CD8-positive, alpha-beta memory T cell (primary cell): ENCODE measurements around the gene TLR9. TPM values are rescaled to one million over a fixed set of nuclear protein-coding genes. Genes with fewer than 3 reads are reported as not detected.

Experiments used
- CTCF ChIA-PET: fragments of 350-600 bp; sonication (Branson Sonifier 250); formaldehyde crosslinking; loops from one replicate; lab custom pipeline; 2021; ENCODE audit warnings: antibody characterized with exemption; lab: Charles Lee
- POLR2A ChIA-PET: fragments of 350-600 bp; sonication (Branson Sonifier 250); formaldehyde crosslinking; loops from one replicate; lab custom pipeline; 2021; ENCODE audit warnings: antibody characterized with exemption; lab: Charles Lee
- DNase-seq, 5 donors: peaks; one replicate each; pipeline versions ENCODE4 v3.0.0 to v3.0.0-alpha.2; 2020 to 2022; ENCODE audit warnings: mixed read lengths in 1 of 5
- H3K27ac ChIP-seq: one replicate; pipeline ENCODE4 v1.7.0; 2013; ENCODE audit warnings: low read depth, mild to moderate bottlenecking, low read length, moderate library complexity
- H3K27me3 ChIP-seq: 2 replicates; pipeline ENCODE4 v1.7.0; 2013; ENCODE audit warnings: low read length, mild to moderate bottlenecking; ENCODE audit not compliant: insufficient read depth, poor library complexity, severe bottlenecking
- H3K36me3 ChIP-seq: 2 replicates; pipeline ENCODE4 v1.7.0; 2013; ENCODE audit warnings: mild to moderate bottlenecking, low read length, moderate library complexity; ENCODE audit not compliant: insufficient read depth
- H3K4me1 ChIP-seq: 2 replicates; pipeline ENCODE4 v1.7.0; 2013; ENCODE audit warnings: mild to moderate bottlenecking, low read length, moderate library complexity; ENCODE audit not compliant: insufficient read depth
- H3K4me3 ChIP-seq: 2 replicates; pipeline ENCODE4 v1.7.0; 2013; ENCODE audit warnings: mild to moderate bottlenecking, low read length
- H3K9me3 ChIP-seq: 2 replicates; pipeline ENCODE4 v1.7.0; 2013; ENCODE audit warnings: mild to moderate bottlenecking, low read length
- H3K27ac Mint-ChIP-seq, 8 donors: one replicate each; pipeline ENCODE4 v1.8.0; 2020 to 2021; ENCODE audit warnings: mixed read lengths in 8 of 8, mild to moderate bottlenecking in 6 of 8, inconsistent platforms in 3 of 8, moderate library complexity in 3 of 8
- H3K27me3 Mint-ChIP-seq, 2 donors: one replicate each; pipeline ENCODE4 v1.8.0; 2020 to 2021; ENCODE audit warnings: mixed read lengths in 2 of 2, mild to moderate bottlenecking in 1 of 2, moderate library complexity in 1 of 2
- H3K36me3 Mint-ChIP-seq, 3 donors: one replicate each; pipeline ENCODE4 v1.8.0; 2020 to 2021; ENCODE audit warnings: mixed read lengths in 3 of 3, inconsistent platforms in 1 of 3, mild to moderate bottlenecking in 1 of 3
- H3K4me1 Mint-ChIP-seq, 3 donors: one replicate each; pipeline ENCODE4 v1.8.0; 2020 to 2021; ENCODE audit warnings: mixed read lengths in 3 of 3, inconsistent platforms in 1 of 3, mild to moderate bottlenecking in 1 of 3
- H3K4me3 Mint-ChIP-seq, 7 donors: one replicate each; pipeline ENCODE4 v1.8.0; 2020 to 2021; ENCODE audit warnings: mixed read lengths in 7 of 7, mild to moderate bottlenecking in 6 of 7, moderate library complexity in 4 of 7, inconsistent platforms in 2 of 7
- H3K9me3 Mint-ChIP-seq, 5 donors: one replicate each; pipeline ENCODE4 v1.8.0; 2020 to 2022; ENCODE audit warnings: mixed read lengths in 5 of 5, mild to moderate bottlenecking in 3 of 5, moderate library complexity in 2 of 5, inconsistent platforms in 1 of 5
- polyA plus RNA-seq: library from polyadenylated mRNA; unstranded; fragments of 300-500 nt; fragmentation: Illumina TruSeq; gene quantifications from one replicate; pipeline ENCODE4 v1.2.3, GENCODE V29; 2021
- total RNA-seq, 2 experiments: library from RNA; stranded (reverse); gene quantifications; one replicate each; pipeline ENCODE4 v1.2.3, GENCODE V29; 2021

Gene TLR9
- total and polyA plus RNA-seq, 3 experiments from 2014 or later: 0.16 to 0.22 (median 0.16) TPM

DNA sequence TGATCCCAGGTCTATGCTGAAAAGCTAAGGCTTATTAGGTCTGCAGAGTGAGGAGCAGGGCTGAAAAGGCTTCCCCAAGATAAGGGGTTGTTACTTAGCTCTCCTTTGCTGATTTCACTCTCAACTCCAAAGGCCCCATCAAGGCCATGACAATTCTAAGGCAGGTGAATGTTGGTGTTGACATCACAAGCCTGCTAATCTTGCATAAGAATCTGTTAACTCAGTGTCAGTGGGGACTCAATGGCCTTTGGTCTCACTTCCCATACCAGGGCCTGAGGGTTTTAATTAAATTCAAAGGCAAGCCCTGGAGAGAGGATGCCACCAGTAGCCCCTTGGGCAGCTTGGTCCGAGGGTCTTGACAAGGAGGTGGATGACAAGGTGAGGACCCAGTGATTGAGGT is 36.9 kb downstream of the TLR9 start:
- H3K27ac ChIP-seq: no peak overlapping the region
- POLR2A ChIA-PET: no interaction called here
- Mint-ChIP-seq H3K4me3 (no peak overlapping the region), H3K9me3 (no peaks in the 10 kb centered on the region), H3K4me1 (no peaks in the 10 kb centered on the region), H3K36me3 (no peaks in the 10 kb centered on the region), H3K27ac (peak overlapping the region in 1 of 8 donors; percentile 67), H3K27me3 (no peaks in the 10 kb centered on the region)
- CTCF ChIA-PET: interaction anchor here (1.9 kb wide), 1 partner anchor 151 kb away, joined by 4 read pairs; no protein-coding TSS in a partner anchor
- no peaks in the 10 kb centered on the region for H3K36me3 ChIP-seq
- no peaks in the 10 kb centered on the region for H3K27me3 ChIP-seq
- H3K4me1 ChIP-seq: no peaks in the 10 kb centered on the region
- no peak for DNase-seq
- no peaks in the 10 kb centered on the region for H3K9me3 ChIP-seq
- H3K4me3 ChIP-seq: no peak overlapping the region

DNA sequence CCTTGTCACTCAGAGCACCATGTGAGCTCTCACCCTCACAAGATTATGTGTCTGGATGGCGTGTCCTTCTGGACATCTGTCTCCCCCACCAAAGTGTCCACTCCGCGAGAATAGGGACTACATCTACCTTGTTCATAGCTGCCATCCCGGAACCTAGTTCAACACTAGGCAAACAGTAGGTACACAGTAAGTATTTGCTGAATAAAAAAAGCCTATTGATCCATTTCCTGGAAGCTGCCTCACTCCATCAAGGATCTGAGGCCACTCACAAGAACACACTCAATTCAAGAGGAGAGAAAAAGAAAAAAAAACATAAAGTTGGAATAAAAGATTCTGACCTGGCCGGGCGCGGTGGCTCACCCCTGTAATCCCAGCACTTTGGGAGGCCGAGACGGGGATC is 38.7 kb downstream of the TLR9 start:
- Histone ChIP-seq H3K4me1 (no peaks in the 10 kb centered on the region), H3K27ac (no peak overlapping the region), H3K9me3 (no peaks in the 10 kb centered on the region), H3K4me3 (no peak overlapping the region), H3K36me3 (no peaks in the 10 kb centered on the region), H3K27me3 (no peaks in the 10 kb centered on the region)
- DNase-seq: no peak
- ChIA-PET CTCF (interaction anchor here (1.6 kb wide), 1 partner anchor 11 kb away, joined by 3 read pairs; no protein-coding TSS in a partner anchor), POLR2A (no interaction called here)
- no peak overlapping the region for H3K4me3 Mint-ChIP-seq
- H3K27ac Mint-ChIP-seq: no peak overlapping the region
- H3K27me3 Mint-ChIP-seq: no peaks in the 10 kb centered on the region
- H3K4me1 Mint-ChIP-seq: peaks cover 7 to 10% (median 8%) of the 10 kb centered on the region in 3 donors
- H3K9me3 Mint-ChIP-seq: no peaks in the 10 kb centered on the region
- H3K36me3 Mint-ChIP-seq: no peaks in the 10 kb centered on the region

DNA sequence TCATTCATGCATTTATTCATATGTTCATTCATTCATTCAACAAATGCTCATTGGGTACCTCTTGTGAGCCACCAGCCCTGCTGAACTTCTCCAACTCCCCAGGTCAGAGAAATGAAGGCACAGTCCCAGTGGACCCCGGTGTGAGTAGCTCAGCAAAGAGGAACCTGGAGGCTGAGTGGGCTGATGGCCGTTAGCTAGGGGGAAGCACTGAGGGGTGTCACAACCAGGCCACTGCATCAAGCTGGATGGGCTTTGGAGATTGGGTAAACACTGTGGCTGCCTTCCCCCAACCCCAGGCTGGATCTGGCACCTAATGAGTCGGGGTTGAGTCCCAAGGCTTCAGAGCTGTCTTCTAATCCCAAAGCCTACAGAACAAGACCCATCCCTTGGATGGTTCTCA is 39.6 kb downstream of the TLR9 start:
- no peak overlapping the region for H3K4me3 ChIP-seq
- Mint-ChIP-seq H3K27me3 (no peaks in the 10 kb centered on the region), H3K27ac (peak overlapping the region in 2 of 8 donors; percentile 11 to 49), H3K4me3 (no peak overlapping the region), H3K9me3 (no peaks in the 10 kb centered on the region), H3K36me3 (no peaks in the 10 kb centered on the region), H3K4me1 (peaks cover 7 to 16% (median 8%) of the 10 kb centered on the region in 3 donors)
- H3K27ac ChIP-seq: no peak overlapping the region
- no peaks in the 10 kb centered on the region for H3K27me3 ChIP-seq
- CTCF ChIA-PET: interaction anchor here (1.6 kb wide), 1 partner anchor 10 kb away, joined by 3 read pairs; no protein-coding TSS in a partner anchor
- DNase-seq: no peak
- H3K4me1 ChIP-seq: no peaks in the 10 kb centered on the region
- POLR2A ChIA-PET: no interaction called here
- no peaks in the 10 kb centered on the region for H3K9me3 ChIP-seq
- H3K36me3 ChIP-seq: no peaks in the 10 kb centered on the region

DNA sequence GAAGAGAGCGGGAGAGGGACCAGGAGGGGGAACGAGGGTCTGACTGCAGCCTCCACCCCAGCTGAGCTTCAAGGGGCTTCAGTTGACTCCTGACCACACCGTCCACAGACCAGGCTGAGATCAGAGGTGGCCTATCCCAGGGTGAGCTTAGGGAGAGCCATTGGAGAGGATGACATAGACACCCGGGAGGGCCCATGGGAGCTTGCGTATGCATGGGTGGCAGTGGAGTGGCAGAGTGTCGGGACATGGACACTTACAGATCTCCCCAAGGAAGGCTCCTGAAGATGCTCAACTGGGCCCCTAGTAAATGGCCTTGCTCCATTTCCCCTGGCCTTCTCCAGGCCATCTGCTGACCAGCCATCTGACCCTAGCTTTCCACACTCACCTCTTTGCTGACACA is 40.1 kb downstream of the TLR9 start:
- H3K27me3 ChIP-seq: no peaks in the 10 kb centered on the region
- POLR2A ChIA-PET: no interaction called here
- CTCF ChIA-PET: interaction anchor here (1.6 kb wide), 1 partner anchor 10 kb away, joined by 3 read pairs; no protein-coding TSS in a partner anchor

DNA sequence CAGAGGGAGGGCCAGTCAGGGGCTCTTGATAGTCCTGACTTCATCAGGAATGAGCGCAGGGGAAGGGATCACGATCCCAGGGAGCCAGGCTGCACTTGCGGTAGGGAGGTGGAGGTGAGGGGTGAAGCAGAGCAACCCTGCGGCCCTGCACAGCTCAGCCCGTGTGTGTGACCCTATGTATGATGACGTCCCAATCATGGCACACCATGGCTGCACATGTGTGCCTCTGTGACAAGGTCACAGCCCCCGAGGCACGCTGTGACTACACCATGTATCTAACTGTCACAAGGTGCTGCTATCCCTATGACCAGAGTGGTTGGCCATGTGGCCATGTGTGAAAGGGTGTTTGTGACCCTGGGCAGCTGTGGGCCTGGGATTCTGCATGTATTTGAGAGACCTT is 40.8 kb downstream of the TLR9 start:
- no peaks in the 10 kb centered on the region for H3K36me3 Mint-ChIP-seq
- Histone ChIP-seq H3K36me3 (no peaks in the 10 kb centered on the region), H3K4me3 (no peak overlapping the region), H3K4me1 (no peaks in the 10 kb centered on the region), H3K9me3 (no peaks in the 10 kb centered on the region), H3K27me3 (no peaks in the 10 kb centered on the region), H3K27ac (no peak overlapping the region)
- H3K27me3 Mint-ChIP-seq: no peaks in the 10 kb centered on the region
- H3K27ac Mint-ChIP-seq: peak overlapping the region in 1 of 8 donors; percentile 32
- H3K9me3 Mint-ChIP-seq: no peaks in the 10 kb centered on the region
- POLR2A ChIA-PET: no interaction called here
- CTCF ChIA-PET: no interaction called here
- H3K4me1 Mint-ChIP-seq: peaks cover 7 to 16% (median 8%) of the 10 kb centered on the region in 3 donors
- no peak overlapping the region for H3K4me3 Mint-ChIP-seq
- no peak for DNase-seq

More for the DNA sequence above, 40.1 kb downstream of the TLR9 start:
- Mint-ChIP-seq H3K27me3 (no peaks in the 10 kb centered on the region), H3K4me3 (no peak overlapping the region), H3K4me1 (peaks cover 7 to 16% (median 8%) of the 10 kb centered on the region in 3 donors), H3K36me3 (no peaks in the 10 kb centered on the region), H3K27ac (peak overlapping the region in 1 of 8 donors; percentile 49), H3K9me3 (no peaks in the 10 kb centered on the region)
- H3K27ac ChIP-seq: no peak overlapping the region
- no peak for DNase-seq
- H3K9me3 ChIP-seq: no peaks in the 10 kb centered on the region
- H3K36me3 ChIP-seq: no peaks in the 10 kb centered on the region
- no peak overlapping the region for H3K4me3 ChIP-seq
- no peaks in the 10 kb centered on the region for H3K4me1 ChIP-seq

DNA sequence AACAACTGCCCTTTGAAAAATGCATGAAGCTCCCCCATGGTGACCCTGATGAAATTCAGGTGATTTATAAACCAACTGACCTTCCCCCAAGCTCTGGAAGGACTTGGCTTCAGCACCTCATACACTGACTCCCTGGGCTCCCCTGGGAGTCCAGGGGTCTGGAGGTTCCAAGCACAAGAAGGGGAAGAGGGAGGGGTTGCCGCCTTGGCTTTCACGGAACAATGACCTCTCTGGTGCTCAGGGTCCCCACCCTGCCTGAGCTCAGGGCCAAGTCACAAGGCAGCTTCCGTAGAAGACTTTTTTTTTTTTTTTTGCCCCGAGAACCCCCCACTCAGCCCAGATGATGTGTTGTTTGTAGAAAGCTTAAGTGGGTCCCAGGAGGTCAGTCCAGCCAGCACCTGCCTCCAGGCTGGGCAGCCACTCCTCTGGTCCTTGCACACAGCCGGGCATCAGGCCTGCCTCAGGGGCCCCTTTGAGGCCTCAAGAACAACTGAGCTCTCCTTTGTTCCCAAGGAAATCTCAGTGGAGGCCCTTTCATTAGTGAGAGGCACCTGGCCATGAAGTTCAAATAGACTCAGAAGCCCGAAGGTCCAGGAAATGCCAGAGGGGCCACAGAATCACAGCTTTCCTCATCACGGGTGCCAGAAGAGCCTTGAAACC is 41.5 kb downstream of the TLR9 start:
- Histone ChIP-seq H3K27me3 (no peaks in the 10 kb centered on the region), H3K4me3 (no peak overlapping the region), H3K36me3 (no peaks in the 10 kb centered on the region), H3K4me1 (no peaks in the 10 kb centered on the region), H3K9me3 (no peaks in the 10 kb centered on the region), H3K27ac (no peak overlapping the region)
- CTCF ChIA-PET: interaction anchor here (1.1 kb wide), 1 partner anchor 18 kb away, joined by 3 read pairs; no protein-coding TSS in a partner anchor
- Mint-ChIP-seq H3K4me3 (peak overlapping the region in 1 of 7 donors; percentile 24), H3K27me3 (no peaks in the 10 kb centered on the region), H3K36me3 (no peaks in the 10 kb centered on the region), H3K27ac (peak overlapping the region in 4 of 8 donors; percentile 17 to 46 (median 28)), H3K4me1 (peaks cover 7 to 16% (median 8%) of the 10 kb centered on the region in 3 donors), H3K9me3 (no peaks in the 10 kb centered on the region)
- no peak for DNase-seq
- POLR2A ChIA-PET: no interaction called here

DNA sequence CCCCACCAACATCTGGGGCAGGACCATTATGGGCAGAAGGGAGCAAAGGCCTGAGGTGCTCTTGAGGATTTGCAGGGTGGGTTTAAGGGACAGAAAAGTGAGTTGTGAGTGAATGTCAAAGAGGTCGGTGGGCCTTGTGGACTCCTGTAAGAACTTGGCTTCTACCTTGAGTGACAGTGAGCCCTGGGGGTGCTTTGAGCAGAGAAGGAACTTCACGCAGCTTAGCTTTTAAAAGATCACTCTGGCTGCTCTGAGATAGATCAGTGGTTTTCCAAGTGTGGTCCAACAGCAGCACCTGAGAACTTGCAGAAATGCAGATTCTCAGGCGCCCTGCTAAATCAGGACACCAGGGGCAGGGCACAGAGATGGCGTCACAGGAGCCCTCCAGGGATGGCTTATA is 42.8 kb downstream of the TLR9 start:
- Histone ChIP-seq H3K27ac (no peak overlapping the region), H3K4me3 (no peak overlapping the region), H3K36me3 (no peaks in the 10 kb centered on the region), H3K4me1 (no peaks in the 10 kb centered on the region), H3K27me3 (no peaks in the 10 kb centered on the region), H3K9me3 (no peaks in the 10 kb centered on the region)
- ChIA-PET CTCF (interaction anchor here (1.1 kb wide), 1 partner anchor 39 kb away, joined by 3 read pairs; no protein-coding TSS in a partner anchor), POLR2A (no interaction called here)
- Mint-ChIP-seq H3K36me3 (no peaks in the 10 kb centered on the region), H3K4me3 (peak overlapping the region in 2 of 7 donors; percentile 13 to 84), H3K27me3 (no peaks in the 10 kb centered on the region), H3K27ac (peak overlapping the region in 7 of 8 donors; percentile 12 to 93 (median 84)), H3K4me1 (peaks cover 7 to 16% (median 8%) of the 10 kb centered on the region in 3 donors), H3K9me3 (no peaks in the 10 kb centered on the region)
- DNase-seq: no peak

DNA sequence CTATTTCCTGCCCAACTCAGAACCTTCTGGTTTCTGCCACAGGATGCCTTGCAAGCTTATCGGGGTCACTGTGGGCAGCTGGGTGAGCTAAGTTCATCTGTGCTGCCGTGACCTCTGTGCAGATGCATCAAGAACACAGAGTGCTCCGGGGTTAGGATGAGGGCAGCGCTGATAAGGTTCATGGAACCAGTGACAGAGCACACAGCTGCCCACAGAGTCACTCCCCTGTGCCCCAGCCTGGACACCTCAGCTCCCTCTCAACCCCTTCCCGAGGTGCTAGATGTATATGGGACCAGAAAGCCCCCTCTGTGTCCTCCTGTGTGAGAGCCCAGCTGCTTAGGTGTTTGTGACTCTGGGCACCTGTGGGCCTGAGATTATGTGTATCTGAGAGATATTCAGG is 43.2 kb downstream of the TLR9 start:
- peak in 2 of 5 donors; percentile 11 to 14 for DNase-seq
- H3K4me1 Mint-ChIP-seq: peaks cover 7 to 16% (median 8%) of the 10 kb centered on the region in 3 donors
- peak overlapping the region in 4 of 7 donors; percentile 5 to 84 (median 16) for H3K4me3 Mint-ChIP-seq
- Histone ChIP-seq H3K27ac (no peak overlapping the region), H3K9me3 (no peaks in the 10 kb centered on the region), H3K27me3 (no peaks in the 10 kb centered on the region), H3K4me1 (no peaks in the 10 kb centered on the region), H3K36me3 (no peaks in the 10 kb centered on the region), H3K4me3 (no peak overlapping the region)
- ChIA-PET POLR2A (no interaction called here), CTCF (interaction anchor here (1.1 kb wide), 1 partner anchor 40 kb away, joined by 3 read pairs; no protein-coding TSS in a partner anchor)
- H3K9me3 Mint-ChIP-seq: no peaks in the 10 kb centered on the region
- no peaks in the 10 kb centered on the region for H3K27me3 Mint-ChIP-seq
- H3K36me3 Mint-ChIP-seq: no peaks in the 10 kb centered on the region
- peak overlapping the region in 7 of 8 donors; percentile 12 to 93 (median 84) for H3K27ac Mint-ChIP-seq
